B cell (primary cell): ENCODE data around the gene AVP. TPM values are rescaled to one million over a fixed set of nuclear protein-coding genes. Genes with fewer than 3 reads are reported as not detected.

ENCODE experiments used
- ATAC-seq: fragments of 200-7000 bp; cut with Tn5 transposase; one replicate; pipeline ENCODE4 v1.10.0; 2021; ENCODE audit warnings: low read depth, mild to moderate bottlenecking, moderate number of reproducible peaks, moderate library complexity
- CTCF ChIA-PET: fragments of 350-600 bp; sonication (Branson Sonifier 250); formaldehyde crosslinking; loops from one replicate; lab custom pipeline; 2021; ENCODE audit warnings: antibody characterized with exemption, inconsistent platforms; lab: Charles Lee
- POLR2A ChIA-PET: fragments of 350-600 bp; sonication (Branson Sonifier 250); formaldehyde crosslinking; loops from one replicate; lab custom pipeline; 2021; ENCODE audit warnings: antibody characterized with exemption; lab: Charles Lee
- DNase-seq: peaks from one replicate; pipeline ENCODE4 v3.0.0; 2013
- H2AFZ ChIP-seq: 2 replicates; pipeline ENCODE4 v1.6.1; 2012; ENCODE audit warnings: mild to moderate bottlenecking, low read depth, low read length; ENCODE audit not compliant: insufficient read depth, poor library complexity, severe bottlenecking
- H3K27ac ChIP-seq, 2 donors: 1 replicate in 1 of 2; 2 replicates in 1 of 2; pipeline ENCODE4 v1.5.1; 2012 to 2013; ENCODE audit warnings: low read length in 2 of 2, mild to moderate bottlenecking in 2 of 2, moderate library complexity in 1 of 2
- H3K27me3 ChIP-seq, 4 experiments: fragments of 200-600 bp in 1 of 4; sonication (generic) in 1 of 4; replicated peaks in 1 of 4; 1 replicate in 2 of 4; 2 replicates in 2 of 4; pipeline versions ENCODE4 v1.6.1 to v1.7.0; 2013 to 2016; ENCODE audit warnings: low read length in 3 of 4, mild to moderate bottlenecking in 2 of 4, mixed read lengths in 1 of 4, moderate library complexity in 1 of 4; ENCODE audit not compliant: insufficient read depth in 4 of 4, control insufficient read depth in 3 of 4; ENCODE audit errors: control extremely low read depth in 1 of 4
- H3K36me3 ChIP-seq, 2 experiments: replicated peaks in 1 of 2; 1 replicate in 1 of 2; 2 replicates in 1 of 2; pipeline versions ENCODE4 v1.6.1 to v1.7.1; 2013; ENCODE audit warnings: low read length in 1 of 2; ENCODE audit not compliant: insufficient read depth in 2 of 2, control insufficient read depth in 1 of 2; ENCODE audit errors: control extremely low read depth in 1 of 2, extremely low read depth in 1 of 2
- H3K4me1 ChIP-seq, 2 donors: fragments of 200-600 bp in 1 of 2; sonication (generic) in 1 of 2; 1 replicate in 1 of 2; 2 replicates in 1 of 2; pipeline versions ENCODE4 v1.5.1 to v1.6.1; 2013 to 2017; ENCODE audit warnings: low read length in 2 of 2; ENCODE audit not compliant: control insufficient read depth in 2 of 2, insufficient read depth in 2 of 2
- H3K4me2 ChIP-seq: replicated peaks from 2 replicates; pipeline ENCODE3; 2012; ENCODE audit warnings: mild to moderate bottlenecking, low read depth, low read length; ENCODE audit not compliant: poor library complexity, severe bottlenecking
- H3K4me3 ChIP-seq, 5 experiments: fragments of 200-600 bp in 1 of 5; sonication (generic) in 1 of 5; 1 replicate in 3 of 5; 2 replicates in 2 of 5; pipeline versions ENCODE4 v1.5.1 to v1.7.0; 2011 to 2016; ENCODE audit warnings: low read length in 4 of 5, mild to moderate bottlenecking in 4 of 5, low read depth in 2 of 5, control low read depth in 1 of 5, moderate library complexity in 1 of 5; ENCODE audit not compliant: insufficient read depth in 1 of 5; ENCODE audit errors: control extremely low read depth in 1 of 5, extremely low read depth in 1 of 5
- H3K79me2 ChIP-seq: fragments of 200-600 bp; sonication (generic); one replicate; pipeline ENCODE4 v1.6.0; 2016; ENCODE audit warnings: low read length; ENCODE audit not compliant: control insufficient read depth, insufficient read depth
- H3K9ac ChIP-seq: fragments of 200-600 bp; sonication (generic); 2 replicates; pipeline ENCODE4 v1.6.1; 2017; ENCODE audit warnings: mild to moderate bottlenecking, low read length, moderate library complexity
- H3K9me3 ChIP-seq, 3 donors: one replicate each; pipeline versions ENCODE4 v1.6.1 to v1.7.1; 2013; ENCODE audit warnings: low read length in 2 of 3; ENCODE audit not compliant: control insufficient read depth in 2 of 3, insufficient read depth in 1 of 3; ENCODE audit errors: control extremely low read depth in 1 of 3
- H4K20me1 ChIP-seq: 2 replicates; pipeline ENCODE4 v1.6.0; 2012; ENCODE audit warnings: mild to moderate bottlenecking, low read length; ENCODE audit not compliant: insufficient read depth, control insufficient read depth, poor library complexity, severe bottlenecking
- H3K27ac Mint-ChIP-seq: one replicate; pipeline ENCODE4 v1.8.0; 2021; ENCODE audit warnings: mixed read lengths
- H3K27me3 Mint-ChIP-seq: one replicate; pipeline ENCODE4 v1.8.0; 2021; ENCODE audit warnings: mixed read lengths
- H3K4me1 Mint-ChIP-seq: one replicate; pipeline ENCODE4 v1.8.0; 2021; ENCODE audit warnings: mixed read lengths
- H3K4me3 Mint-ChIP-seq: one replicate; pipeline ENCODE4 v1.8.0; 2021; ENCODE audit warnings: mixed read lengths
- H3K9me3 Mint-ChIP-seq: one replicate; pipeline ENCODE4 v1.8.0; 2022; ENCODE audit warnings: mixed read lengths; ENCODE audit not compliant: insufficient read depth
- EZH2 ChIP-seq: IDR thresholded peaks from 2 replicates; pipeline ENCODE4 v1.6.1; 2012; ENCODE audit warnings: borderline replicate concordance, low read depth, mild to moderate bottlenecking, moderate library complexity, low read length; ENCODE audit not compliant: insufficient read depth, poor library complexity, severe bottlenecking
- WGBS: methylation state at CpG from one replicate; pipeline ENCODE4 v1.1.5; 2013; ENCODE audit warnings: missing lambda C conversion rate; ENCODE audit not compliant: insufficient coverage; 5-methylcytosine and 5-hydroxymethylcytosine counted together
- intact Hi-C: fragments of 100-400 bp; cut with micrococcal nuclease; formaldehyde crosslinking; loops from one replicate; pipeline ENCODE4 v1.10.0; 2022
- polyA plus RNA-seq: library from polyadenylated mRNA; depleted of rRNA; stranded (reverse); fragments of >200 nt; gene quantifications from 2 replicates; pipeline ENCODE4 v1.2.3, GENCODE V29; 2012
- total RNA-seq, 2 donors: library from RNA; stranded (reverse); fragments of 120-200 nt in 1 of 2; gene quantifications; 1 replicate in 1 of 2; 2 replicates in 1 of 2; pipeline versions ENCODE4 v1.2.3 to v1.2.4, GENCODE V29; 2013 to 2022
- TF ChIP-seq, protein P1 (sequence below): fragments of 200-600 bp; IDR thresholded peaks from one replicate; pipeline ENCODE4 v1.8.0; 2022; ENCODE audit warnings: antibody characterized with exemption, mild to moderate bottlenecking

The AVP gene
- total and polyA plus RNA-seq, 2 donors (not counting 1 experiment from before 2014, with no cell fraction given), result 4.5 TPM; not detected in 1

- H3K9ac ChIP-seq, result peak overlapping the region; percentile 45
- peaks cover 45% of the 10 kb centered on the region for H3K27me3 Mint-ChIP-seq
- no peaks in the 10 kb centered on the region for H4K20me1 ChIP-seq
- H3K4me1 Mint-ChIP-seq, result peaks cover 18% of the 10 kb centered on the region
- peaks cover 0 to 48% (median 25%) of the 10 kb centered on the region in 4 experiments for H3K27me3 ChIP-seq
- TF ChIP-seq, protein P1, sequence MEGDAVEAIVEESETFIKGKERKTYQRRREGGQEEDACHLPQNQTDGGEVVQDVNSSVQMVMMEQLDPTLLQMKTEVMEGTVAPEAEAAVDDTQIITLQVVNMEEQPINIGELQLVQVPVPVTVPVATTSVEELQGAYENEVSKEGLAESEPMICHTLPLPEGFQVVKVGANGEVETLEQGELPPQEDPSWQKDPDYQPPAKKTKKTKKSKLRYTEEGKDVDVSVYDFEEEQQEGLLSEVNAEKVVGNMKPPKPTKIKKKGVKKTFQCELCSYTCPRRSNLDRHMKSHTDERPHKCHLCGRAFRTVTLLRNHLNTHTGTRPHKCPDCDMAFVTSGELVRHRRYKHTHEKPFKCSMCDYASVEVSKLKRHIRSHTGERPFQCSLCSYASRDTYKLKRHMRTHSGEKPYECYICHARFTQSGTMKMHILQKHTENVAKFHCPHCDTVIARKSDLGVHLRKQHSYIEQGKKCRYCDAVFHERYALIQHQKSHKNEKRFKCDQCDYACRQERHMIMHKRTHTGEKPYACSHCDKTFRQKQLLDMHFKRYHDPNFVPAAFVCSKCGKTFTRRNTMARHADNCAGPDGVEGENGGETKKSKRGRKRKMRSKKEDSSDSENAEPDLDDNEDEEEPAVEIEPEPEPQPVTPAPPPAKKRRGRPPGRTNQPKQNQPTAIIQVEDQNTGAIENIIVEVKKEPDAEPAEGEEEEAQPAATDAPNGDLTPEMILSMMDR, result no peak
- peak; percentile 59 for TF ChIP-seq EZH2
- H3K36me3 ChIP-seq, result no peaks in the 10 kb centered on the region
- no peak overlapping the region for H3K27ac Mint-ChIP-seq
- ChIA-PET POLR2A (interaction anchor here (0.6 kb wide), 1 partner anchor 179 kb away, joined by 7 read pairs; no protein-coding TSS in a partner anchor), CTCF (interaction anchor here (0.6 to 2.4 kb wide), 3 partner anchors 13 to 158 kb away, joined by 3 to 7 read pairs (median 3); no protein-coding TSS in a partner anchor)
- H3K4me3 ChIP-seq, result peak overlapping the region in 3 of 5 experiments; percentile 18 to 60 (median 41)
- peaks cover 0 to 21% (median 0%) of the 10 kb centered on the region in 3 donors for H3K9me3 ChIP-seq
- peak overlapping the region; percentile 76 for H3K4me3 Mint-ChIP-seq
- H3K9me3 Mint-ChIP-seq, result no peaks in the 10 kb centered on the region
- peak overlapping the region; percentile 54 for H2AFZ ChIP-seq
- H3K4me1 ChIP-seq, result peaks cover 13 to 23% of the 10 kb centered on the region in 2 donors
- DNase-seq (peak; percentile 40), ATAC-seq (peak; percentile 32)
- no peaks in the 10 kb centered on the region for H3K79me2 ChIP-seq
- intact Hi-C loops, result no loop called here
- 4% methylated on average over 72 of the region's 76 CpGs for WGBS
- H3K4me2 ChIP-seq, result peak overlapping the region; percentile 83
- no peak overlapping the region for H3K27ac ChIP-seq
Observed at GRCh38 chr20:3082955-3083952, 1.3 kb downstream of the AVP start.
